ENCODE results near the gene RANBP10.
A peak's percentile ranks its signal among the peaks of the same experiment; 100 is the strongest.

Gene RANBP10

DNA sequence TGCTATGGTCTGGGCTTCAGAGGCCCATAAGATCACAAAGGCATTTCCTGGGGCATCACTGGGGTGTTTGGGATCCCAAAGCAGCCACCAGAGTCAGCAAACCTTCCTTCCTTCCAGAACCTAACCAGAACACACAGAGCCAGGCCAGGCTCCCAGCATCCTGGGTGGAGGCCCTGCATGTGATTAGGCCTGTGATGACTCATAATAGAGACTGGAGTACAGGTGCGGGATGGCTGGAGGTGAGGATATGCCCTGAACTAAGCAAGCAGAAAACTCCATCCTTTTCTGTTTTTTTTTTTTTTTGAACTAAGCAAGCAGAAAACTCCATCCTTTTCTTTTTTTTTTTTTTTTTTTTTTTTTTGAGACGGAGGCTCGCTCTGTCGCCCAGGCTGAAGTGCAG lies 69.5 kb downstream of the RANBP10 start:
- DNase-seq: no peak

DNA sequence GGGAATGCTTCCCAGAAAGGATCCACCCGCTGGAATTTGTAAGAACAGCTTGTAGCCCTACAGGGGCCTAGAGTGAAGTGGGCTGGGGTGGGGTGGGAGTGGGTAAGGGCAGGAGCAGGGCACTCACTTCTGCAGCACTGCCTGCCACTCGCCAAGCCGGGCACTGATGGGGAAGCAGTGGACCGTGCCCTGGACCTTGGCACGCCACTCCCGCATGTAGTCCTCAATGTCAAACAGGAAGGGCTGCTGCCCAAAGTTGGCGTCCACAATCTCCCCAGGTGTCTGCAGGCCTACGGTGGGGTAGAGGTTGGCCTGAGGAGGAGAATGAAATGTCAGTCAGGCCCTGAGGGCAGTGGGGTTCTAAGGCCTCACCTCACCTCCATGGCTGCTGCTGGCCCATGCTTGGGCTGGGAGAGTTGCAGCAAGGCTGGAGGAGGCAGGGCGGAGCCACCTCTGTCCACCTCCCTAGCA lies 71.6 kb downstream of the RANBP10 start:
- DNase-seq: no peak

DNA sequence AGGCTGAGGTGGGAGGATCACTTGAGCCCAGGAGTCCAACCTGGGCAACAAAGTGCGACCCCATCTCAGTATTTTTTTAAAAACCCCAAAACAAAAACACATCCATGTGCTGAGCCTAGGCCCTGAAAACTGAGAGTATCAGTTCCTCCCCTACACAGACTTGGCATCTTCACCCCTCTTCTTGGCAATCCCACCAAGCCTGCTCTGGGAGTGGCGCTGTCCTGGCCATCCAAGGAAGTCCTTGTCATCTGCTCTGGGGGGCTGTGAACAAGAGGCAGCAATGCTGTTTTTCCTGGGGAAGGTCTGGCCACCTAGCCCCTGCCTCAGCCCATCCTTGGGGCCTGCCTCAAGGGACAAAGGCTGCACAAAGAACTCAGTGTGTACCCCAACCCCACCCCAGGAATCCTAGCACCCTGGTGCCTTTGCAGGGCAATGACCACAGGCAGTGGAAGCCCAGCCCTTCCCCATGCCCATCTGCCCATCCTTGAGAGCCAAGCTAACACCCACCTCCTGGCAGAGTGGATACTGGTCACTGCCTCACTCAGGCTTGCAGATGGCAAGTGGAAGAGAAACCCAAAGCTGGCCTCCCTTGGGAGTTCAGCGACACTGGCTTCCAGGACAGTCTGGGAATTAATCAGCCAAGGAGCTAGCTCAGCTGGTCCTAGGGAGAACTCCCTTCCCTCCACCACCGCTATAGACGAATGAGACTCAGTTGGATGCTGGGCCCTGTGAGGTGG lies 72.5 kb downstream of the RANBP10 start:
- DNase-seq: no peak

DNA sequence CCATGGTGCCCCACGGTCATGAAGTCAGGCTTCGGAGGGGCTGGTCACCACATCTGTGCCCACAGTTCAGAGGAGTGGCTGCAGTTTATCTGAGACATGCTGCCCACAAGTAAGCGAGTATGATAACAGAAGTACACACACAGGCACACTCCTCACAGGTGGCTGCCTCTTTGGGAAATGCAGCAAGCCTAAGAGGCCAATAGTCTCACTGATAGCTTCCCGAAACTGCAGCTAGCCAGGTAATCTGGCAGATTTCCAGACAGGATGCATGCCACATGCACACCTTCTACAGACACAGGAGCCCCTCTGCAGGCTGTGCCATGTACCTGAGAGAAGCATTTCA lies 74.6 kb downstream of the RANBP10 start:
- no peak for DNase-seq

GRCh38 chr16:67731071-67731752 lies 75.1 kb downstream of the RANBP10 start:
- DNase-seq: no peak

GRCh38 chr16:67730326-67730725 lies 76.0 kb downstream of the RANBP10 start:
- no peak for DNase-seq

DNA sequence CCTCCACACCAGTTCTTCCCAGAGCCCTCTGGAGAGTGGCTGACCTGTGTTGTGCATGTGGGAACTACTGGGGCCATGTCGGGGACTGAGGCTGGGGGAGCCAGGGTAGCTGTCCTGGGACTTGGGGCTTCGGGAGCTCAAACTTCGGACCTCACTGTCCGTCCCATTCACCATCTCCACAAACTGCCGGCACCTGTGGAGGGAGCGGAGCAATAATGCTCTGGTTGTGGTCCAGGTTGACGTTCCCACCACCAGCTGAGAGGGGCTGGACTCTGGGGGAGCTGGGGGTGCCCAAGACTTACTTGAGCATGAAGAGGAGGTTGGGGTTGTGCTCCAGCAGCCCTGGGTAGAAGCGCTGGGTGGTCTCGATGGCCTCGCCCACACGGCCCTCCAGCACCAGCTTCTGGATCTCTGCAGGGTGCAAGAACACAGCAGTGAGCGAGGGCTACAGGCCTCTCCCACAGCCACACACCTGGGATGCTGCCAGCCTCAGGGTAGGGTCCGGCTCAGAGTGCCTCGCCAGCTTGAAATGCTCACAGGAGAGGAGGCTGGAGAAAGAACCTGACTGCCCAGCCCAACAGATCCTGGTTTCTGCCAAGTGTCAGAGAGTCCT lies 76.6 kb downstream of the RANBP10 start:
- no peak for DNase-seq

- DNase-seq: no peak
These were observed 78.6 kb downstream of the RANBP10 start for GRCh38 chr16:67727521-67728485.

GRCh38 chr16:67726106-67727034 lies 80.0 kb downstream of the RANBP10 start:
- no peak for DNase-seq

DNA sequence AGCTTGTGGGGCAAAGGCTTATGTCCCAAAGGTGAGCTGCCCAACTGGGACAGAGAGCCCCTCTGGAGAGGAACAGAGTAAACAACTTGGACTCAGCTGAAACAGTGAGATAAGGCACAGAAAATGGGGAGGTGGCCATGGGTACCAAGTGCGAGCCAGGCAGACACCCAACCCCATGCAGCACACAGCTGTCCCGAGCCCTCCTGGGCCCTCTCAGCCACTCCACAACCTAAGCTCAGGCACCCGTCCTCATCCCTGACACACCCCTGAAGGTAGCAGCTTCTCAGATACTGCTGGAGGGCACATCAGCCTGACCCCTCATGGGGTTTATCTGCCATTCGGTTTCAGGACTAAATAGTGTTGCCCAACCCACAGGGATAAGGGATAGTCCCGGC lies 82.5 kb downstream of the RANBP10 start:
- DNase-seq: no peak

DNA sequence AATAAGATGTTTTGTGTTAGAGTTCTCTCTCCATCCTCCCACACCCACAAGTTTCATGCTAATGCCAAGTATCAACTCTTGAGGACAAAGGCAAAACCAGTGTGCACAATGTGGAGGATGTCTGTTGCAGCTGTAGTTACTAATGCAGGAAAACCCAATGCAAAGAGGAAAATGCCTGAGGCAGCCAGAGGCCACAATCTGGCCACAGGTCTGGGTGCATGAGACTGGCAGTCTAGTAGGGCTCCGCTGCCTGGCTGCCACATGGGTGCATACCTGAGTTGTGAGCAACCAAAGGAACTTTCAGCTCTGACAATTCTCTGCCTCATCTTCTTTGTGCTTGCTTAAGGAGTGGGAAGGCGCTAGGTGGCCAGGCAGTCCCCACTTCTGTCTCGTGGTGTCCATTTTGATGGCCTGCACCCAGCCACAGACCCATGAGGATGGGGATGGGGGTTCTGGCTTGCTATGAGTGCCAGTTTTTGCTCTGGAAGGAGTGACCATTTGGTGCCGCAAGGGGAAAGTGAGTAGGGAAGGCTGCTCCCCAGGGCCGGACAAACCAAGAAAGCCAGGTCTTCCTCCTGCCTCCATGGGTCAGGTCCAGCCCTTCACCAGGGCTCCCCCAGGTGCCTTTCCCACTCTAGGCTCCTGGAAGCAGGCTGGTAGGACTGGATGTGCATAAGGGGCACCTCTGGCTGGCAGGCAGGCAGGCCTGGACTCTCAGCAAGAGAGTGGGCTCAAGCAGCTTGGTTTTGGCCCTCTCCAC lies 83.0 kb downstream of the RANBP10 start:
- no peak for DNase-seq

GRCh38 chr16:67720236-67720635 lies 86.1 kb downstream of the RANBP10 start:
- no peak for DNase-seq

DNA sequence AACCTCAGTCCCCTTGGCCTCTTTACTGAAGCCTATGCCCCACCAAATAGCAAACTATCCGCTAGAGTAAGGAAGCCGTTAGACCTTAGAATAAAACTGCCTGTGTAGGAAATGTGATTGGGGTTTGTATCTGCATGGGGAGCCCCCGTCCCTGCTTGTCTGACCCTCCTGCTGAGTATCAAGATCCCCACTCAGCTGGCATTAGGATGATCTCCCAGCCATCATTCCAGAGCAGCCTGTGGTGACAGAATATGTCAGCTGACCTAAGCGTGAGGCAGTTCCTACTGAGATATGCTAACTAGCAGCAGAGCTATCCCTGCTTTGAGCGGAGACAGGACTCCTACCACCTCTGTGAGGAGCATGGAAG lies 86.6 kb downstream of the RANBP10 start:
- peak; percentile 36 for DNase-seq

DNA sequence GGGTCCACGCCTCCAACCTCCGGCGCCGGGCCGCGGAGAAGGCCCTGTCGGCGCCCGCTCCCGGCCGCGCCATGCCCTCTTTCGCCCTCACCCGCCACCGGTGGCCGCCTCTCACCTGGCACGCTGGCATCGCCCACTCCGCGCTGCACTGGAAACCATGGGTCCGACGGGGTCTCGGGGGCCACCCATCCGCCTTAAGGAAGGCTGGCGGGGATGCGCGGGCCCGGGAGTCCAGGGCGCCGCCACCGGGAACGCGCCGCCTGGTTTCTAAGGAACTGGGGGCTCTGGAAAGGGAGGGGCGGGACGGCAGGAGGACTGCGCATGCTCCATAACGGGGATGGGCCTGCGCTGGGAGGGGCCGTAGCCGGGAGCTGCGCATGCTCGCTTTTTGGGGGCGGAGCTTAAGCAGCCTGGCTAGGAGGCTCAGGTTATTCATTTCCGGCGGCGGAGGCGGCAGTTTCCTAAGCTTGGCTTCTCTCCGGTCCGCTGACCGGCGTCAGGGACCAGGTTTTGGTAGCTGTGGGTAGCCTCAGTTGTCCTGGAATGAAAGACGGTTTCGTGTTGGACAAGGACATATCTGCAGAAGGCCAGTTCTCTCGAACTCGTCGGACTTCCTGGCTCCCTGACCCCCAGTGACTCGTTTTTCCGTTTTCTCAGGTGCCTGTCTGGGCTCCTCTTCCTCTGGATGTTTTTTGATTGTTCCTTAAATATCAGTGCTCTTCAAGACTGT lies 87.1 kb downstream of the RANBP10 start, which contains the start of gene GFOD2:
Gene GFOD2 (minus strand): TSS at position 269 of the 730 bp plus-strand sequence. CDS start 33,601 bp downstream, outside the sequence.
- DNase-seq: peak; percentile 99

DNA sequence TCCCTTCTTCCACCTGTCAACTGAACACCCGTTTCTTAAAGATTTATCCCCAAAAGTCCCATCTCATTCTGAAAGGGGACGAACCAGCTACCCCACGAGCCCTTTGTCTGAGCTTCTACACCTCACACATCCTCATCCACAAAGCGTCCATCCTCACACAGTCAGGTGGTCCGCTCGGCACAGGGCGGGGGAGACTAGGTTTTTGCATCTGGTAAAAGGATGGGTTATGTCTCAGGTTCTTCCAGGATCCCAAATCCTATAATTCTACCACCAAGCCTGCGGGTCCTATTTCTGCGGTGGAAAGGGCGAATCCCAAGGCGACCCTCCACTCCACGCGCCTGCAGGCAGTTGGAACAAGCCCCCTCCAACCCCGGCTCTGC lies 87.7 kb downstream of the RANBP10 start:
- no peak for DNase-seq

DNA sequence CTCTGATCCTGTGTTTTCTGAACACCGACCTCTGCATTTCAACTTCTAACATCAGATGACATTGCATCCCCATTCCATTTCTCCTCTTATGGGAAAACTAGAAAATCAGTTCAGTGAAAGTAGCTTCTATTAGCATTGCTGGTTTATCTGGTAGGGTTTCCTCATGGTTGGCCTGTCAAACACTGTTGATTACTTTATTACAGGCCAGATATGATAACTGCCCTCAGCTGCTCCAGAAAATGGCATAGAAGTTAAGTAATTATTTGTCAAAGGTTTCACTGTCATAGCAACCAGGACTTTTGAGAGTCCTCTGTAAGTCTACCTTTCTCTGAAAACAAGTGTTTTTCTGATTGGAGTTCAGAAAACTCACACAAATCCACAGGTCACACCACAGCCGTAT lies 90.3 kb downstream of the RANBP10 start:
- DNase-seq: no peak

DNA sequence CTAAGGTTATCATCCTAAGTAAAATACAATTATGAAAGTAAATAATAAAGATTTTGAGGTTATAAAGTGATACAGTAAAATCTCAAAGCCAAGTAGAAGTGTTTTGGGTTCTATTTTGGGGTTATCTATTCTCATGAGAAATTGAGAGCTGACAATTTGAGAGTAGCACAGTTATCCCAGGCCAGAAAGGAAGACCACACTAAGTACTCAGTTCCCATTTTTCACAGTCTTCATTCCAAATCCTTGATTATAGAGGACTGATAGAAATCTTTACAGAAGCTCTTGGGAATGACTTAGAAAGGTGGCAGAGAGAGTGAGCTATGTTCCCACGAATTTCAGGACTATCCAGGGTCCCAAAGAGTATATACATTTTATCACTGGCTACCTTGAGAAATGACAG lies 91.8 kb downstream of the RANBP10 start:
- no peak for DNase-seq

DNA sequence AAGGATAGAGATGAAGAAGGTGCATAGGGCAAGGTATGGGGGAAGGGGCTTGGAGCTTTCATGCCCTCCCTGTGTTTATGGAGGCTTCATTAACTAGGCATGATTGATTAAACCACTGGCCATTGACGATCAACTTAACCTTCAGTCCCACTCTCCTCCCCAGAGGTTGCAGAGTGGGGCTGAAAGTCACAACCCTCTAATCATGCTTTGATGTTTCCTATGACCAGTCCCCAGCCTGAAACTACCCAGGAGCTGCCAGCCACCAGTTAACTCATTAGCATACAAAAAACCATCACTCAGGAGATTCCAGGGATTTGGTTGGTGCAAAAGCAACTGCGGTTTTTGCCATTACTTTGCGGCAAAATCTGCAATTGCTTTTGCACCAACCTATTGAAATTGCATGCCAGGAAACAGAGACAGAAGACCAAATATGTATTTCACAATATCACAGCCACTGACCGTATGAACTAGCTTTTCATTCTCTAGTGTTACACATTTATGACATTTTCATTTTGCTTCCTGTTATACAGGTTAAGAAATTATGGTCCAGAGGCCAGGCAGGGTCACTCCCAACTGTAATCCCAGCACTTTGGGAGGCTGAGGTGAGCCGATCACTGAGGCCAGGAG lies 92.6 kb downstream of the RANBP10 start:
- no peak for DNase-seq

DNA sequence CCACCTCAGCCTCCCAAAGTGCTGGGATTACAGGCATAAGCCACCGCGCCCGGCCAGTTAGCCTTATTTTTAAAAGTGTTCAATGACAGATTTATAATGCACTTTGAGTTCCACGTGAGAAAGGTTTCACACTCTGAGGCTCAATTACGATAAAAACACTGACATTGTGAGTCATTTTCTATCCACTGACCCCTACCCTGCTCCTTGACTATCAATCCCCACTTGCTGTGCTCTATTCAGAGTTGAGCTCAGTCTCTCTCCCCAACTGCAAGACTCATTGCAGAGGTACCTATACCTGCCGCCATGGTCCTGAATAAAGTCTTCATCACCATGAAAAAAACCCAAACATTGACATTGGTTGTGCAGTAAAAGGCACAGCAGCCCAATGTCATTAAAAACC lies 95.8 kb downstream of the RANBP10 start:
- DNase-seq: no peak

GRCh38 chr16:67709050-67709449 lies 97.3 kb downstream of the RANBP10 start:
- no peak for DNase-seq
